Duodenal mucosa (tissue), 2 donors: Measurements from ENCODE around the gene PEDS1.
A peak's percentile ranks its signal among the peaks of the same experiment; 100 is the strongest.

ENCODE experiments used
- H3K27ac ChIP-seq: one replicate; pipeline ENCODE4 v1.7.0; 2013; ENCODE audit warnings: low read depth, low read length
- H3K27me3 ChIP-seq, 2 donors: one replicate each; pipeline ENCODE4 v1.7.0; 2013; ENCODE audit warnings: low read length in 2 of 2, control low read depth in 1 of 2; ENCODE audit not compliant: insufficient read depth in 2 of 2, control insufficient read depth in 1 of 2
- H3K36me3 ChIP-seq, 2 donors: one replicate each; pipeline ENCODE4 v1.7.0; 2013; ENCODE audit warnings: low read length in 2 of 2, control low read depth in 1 of 2; ENCODE audit not compliant: insufficient read depth in 2 of 2, control insufficient read depth in 1 of 2
- H3K4me1 ChIP-seq, 2 donors: one replicate each; pipeline ENCODE4 v1.7.0; 2013; ENCODE audit warnings: low read length in 2 of 2, control low read depth in 1 of 2; ENCODE audit not compliant: insufficient read depth in 2 of 2, control insufficient read depth in 1 of 2
- H3K4me3 ChIP-seq, 2 donors: one replicate each; pipeline ENCODE4 v1.7.0; 2013; ENCODE audit warnings: low read length in 2 of 2, low read depth in 1 of 2
- H3K9ac ChIP-seq, 2 donors: one replicate each; pipeline ENCODE4 v1.7.0; 2013; ENCODE audit warnings: low read length in 2 of 2, low read depth in 1 of 2
- H3K9me3 ChIP-seq, 2 donors: one replicate each; pipeline ENCODE4 v1.7.0; 2013; ENCODE audit warnings: low read length in 2 of 2, control low read depth in 1 of 2; ENCODE audit not compliant: control insufficient read depth in 1 of 2

Gene PEDS1

DNA sequence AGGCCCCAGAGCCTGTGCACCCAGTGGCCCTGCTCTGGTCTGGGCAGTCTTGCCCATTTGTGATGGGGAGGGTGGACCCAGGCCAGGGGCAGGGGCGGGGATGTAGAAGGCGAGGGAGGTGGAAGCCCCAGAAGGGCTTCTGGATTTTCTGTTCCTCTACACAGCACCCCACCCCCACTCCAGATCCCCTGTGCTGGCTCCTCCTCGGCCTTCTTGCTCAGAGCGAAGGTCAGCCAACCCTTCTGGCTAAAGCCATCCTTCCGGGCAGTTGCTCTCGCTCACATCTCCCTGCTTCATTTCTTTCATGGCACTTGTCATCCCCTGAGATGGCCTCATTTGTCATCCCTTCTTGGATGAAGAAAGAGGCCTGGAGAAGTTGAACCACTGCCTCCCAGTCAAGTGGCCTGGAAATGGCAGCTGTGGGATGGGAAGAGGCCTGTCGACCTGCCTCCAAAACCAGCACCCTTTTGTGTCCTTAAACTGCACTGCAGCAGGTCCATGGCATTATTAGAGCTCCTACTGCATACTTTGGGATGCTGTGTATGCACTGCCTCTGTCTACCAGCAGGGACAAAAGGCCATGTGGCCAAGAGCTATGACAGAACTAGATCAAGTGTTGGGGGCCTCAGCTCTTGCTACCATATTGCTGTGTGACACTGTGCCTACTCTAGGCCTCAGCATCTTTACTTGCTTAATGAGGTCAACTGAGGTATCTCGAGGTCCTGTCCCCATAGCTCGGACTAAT lies 19.9 kb downstream of the PEDS1 start:
- Histone ChIP-seq H3K4me1 (peaks cover 23 to 34% of the 10 kb centered on the region in 2 donors), H3K27ac (no peak overlapping the region), H3K9ac (no peak overlapping the region), H3K9me3 (no peaks in the 10 kb centered on the region), H3K36me3 (peaks cover 24 to 44% of the 10 kb centered on the region in 2 donors), H3K27me3 (no peaks in the 10 kb centered on the region), H3K4me3 (no peak overlapping the region)

DNA sequence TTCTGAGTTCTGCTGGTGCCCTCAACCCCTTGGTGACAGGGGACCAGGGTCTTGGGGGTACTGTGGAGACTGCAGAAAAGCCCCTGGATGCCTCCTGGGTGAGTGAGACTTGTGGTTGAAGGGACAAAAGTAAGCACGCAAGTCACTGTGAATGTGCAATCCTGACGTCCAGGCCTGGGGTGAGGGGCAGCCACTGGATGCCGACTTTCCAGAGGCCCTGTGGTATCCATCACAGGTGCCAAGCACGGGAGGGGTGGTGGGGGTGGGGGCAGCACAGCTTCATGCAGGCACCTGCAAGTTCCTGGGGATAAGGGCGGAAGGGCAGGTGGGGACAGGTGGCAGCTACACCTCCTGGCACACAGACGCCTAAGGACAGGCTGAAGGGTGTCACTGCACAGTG lies 20.5 kb downstream of the PEDS1 start:
- H3K9me3 ChIP-seq: no peaks in the 10 kb centered on the region
- H3K4me1 ChIP-seq: peaks cover 18 to 28% of the 10 kb centered on the region in 2 donors
- H3K4me3 ChIP-seq: no peak overlapping the region
- H3K27me3 ChIP-seq: no peaks in the 10 kb centered on the region
- H3K36me3 ChIP-seq: peaks cover 30 to 50% of the 10 kb centered on the region in 2 donors
- H3K27ac ChIP-seq: no peak overlapping the region
- no peak overlapping the region for H3K9ac ChIP-seq

DNA sequence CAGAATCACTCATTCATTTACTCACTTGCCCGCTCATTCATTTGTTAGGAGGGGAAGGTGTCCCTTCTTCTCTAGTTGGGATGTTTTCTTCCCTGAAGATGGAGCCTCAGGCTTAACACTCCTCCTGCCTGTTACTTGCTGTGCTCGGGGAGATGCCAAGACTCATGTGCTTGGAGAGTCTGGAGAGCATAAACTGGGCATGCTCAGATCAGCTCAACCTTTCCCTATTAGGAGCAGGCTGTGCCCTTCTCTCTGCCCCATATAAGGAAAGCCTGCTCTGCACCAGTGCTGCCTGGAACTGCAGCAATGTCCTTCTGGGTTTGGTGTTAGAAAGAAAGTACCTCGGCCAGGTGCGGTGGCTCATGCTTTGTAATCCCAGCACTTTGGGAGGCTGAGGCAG lies 22.5 kb downstream of the PEDS1 start:
- Histone ChIP-seq H3K36me3 (peaks cover 39 to 58% of the 10 kb centered on the region in 2 donors), H3K9me3 (no peaks in the 10 kb centered on the region), H3K4me3 (no peak overlapping the region), H3K27me3 (no peaks in the 10 kb centered on the region), H3K27ac (no peak overlapping the region), H3K4me1 (peaks cover 29 to 37% of the 10 kb centered on the region in 2 donors), H3K9ac (no peak overlapping the region)

DNA sequence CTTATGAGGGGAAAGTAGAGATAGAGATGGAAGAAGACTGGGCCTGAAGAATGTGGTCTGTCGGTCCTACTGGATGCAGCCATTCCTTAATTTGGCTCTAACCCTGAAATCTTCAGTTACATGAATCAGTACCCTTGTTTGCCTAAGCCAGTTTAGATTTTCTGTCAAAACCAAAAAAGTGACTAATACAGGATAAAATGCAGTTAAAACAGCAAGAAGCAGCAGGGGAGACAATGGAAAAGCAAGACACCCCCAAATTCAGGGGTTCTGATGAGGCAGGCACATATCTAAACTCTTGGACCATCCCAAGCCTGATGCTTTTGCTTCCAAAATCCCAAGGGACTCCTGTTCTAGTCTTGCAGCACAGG lies 23.2 kb downstream of the PEDS1 start:
- Histone ChIP-seq H3K36me3 (peaks cover 41 to 63% of the 10 kb centered on the region in 2 donors), H3K9ac (no peak overlapping the region), H3K4me3 (no peak overlapping the region), H3K27me3 (no peaks in the 10 kb centered on the region), H3K4me1 (peaks cover 30 to 37% of the 10 kb centered on the region in 2 donors), H3K9me3 (no peaks in the 10 kb centered on the region), H3K27ac (no peak overlapping the region)

DNA sequence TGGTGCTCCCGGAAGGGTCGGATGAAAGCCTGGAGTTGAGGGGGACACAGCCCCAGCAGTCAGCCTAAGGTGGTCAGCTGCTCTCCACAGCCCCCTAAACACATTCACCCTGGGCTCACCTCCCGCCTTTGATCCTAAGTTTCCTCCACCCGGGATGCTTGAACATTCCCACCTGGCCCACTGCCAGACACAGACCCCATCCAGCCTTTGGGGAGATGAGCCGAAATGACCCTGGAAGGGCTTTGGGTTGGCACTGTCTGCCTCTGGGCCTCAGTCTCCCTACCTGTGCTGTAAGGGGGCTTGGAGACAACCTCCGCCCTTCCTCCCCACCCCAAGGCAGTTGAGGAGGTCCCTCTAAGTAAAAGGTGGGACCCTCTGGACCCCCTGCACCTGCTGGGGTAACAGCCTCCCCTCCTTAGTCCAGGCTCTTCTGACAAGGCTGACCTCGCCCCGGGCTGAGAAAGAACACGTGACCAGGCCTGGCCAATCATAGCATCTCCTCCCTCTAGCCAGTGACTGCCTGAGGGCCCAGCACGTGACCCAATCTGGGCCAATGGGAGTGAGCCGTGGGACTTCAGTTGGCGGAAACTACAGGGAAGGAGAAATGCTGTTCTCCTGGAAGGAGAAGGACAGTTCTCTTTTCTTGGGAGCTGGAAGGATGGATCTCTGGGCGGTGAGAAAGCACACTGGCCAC lies 23.7 kb downstream of the PEDS1 start:
- Histone ChIP-seq H3K36me3 (peaks cover 42 to 68% of the 10 kb centered on the region in 2 donors), H3K27ac (no peak overlapping the region), H3K27me3 (no peaks in the 10 kb centered on the region), H3K9ac (no peak overlapping the region), H3K9me3 (no peaks in the 10 kb centered on the region), H3K4me1 (peaks cover 30 to 37% of the 10 kb centered on the region in 2 donors), H3K4me3 (no peak overlapping the region)

DNA sequence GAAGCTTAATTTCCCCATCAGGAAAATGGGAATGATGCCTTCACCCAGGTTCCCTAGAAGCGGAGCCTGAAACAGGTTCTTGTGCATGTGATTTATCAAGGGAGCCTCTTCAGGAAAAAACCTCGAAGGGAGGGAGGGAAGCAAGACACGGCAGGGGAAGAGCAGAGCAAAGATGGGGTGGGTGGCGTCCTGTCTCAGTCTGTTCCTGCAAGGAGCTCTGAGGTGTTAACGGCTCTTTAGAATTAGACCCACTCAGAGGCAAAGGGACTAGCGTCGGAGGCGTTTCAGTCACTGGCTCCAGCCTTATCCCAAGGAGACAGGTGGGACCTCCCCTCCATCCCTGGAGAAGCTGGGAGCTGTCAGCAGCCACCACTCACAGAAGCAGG lies 25.0 kb downstream of the PEDS1 start:
- peaks cover 24 to 32% of the 10 kb centered on the region in 2 donors for H3K4me1 ChIP-seq
- H3K27ac ChIP-seq: no peak overlapping the region
- no peak overlapping the region for H3K9ac ChIP-seq
- H3K9me3 ChIP-seq: no peaks in the 10 kb centered on the region
- H3K27me3 ChIP-seq: no peaks in the 10 kb centered on the region
- peaks cover 48 to 72% of the 10 kb centered on the region in 2 donors for H3K36me3 ChIP-seq
- no peak overlapping the region for H3K4me3 ChIP-seq

DNA sequence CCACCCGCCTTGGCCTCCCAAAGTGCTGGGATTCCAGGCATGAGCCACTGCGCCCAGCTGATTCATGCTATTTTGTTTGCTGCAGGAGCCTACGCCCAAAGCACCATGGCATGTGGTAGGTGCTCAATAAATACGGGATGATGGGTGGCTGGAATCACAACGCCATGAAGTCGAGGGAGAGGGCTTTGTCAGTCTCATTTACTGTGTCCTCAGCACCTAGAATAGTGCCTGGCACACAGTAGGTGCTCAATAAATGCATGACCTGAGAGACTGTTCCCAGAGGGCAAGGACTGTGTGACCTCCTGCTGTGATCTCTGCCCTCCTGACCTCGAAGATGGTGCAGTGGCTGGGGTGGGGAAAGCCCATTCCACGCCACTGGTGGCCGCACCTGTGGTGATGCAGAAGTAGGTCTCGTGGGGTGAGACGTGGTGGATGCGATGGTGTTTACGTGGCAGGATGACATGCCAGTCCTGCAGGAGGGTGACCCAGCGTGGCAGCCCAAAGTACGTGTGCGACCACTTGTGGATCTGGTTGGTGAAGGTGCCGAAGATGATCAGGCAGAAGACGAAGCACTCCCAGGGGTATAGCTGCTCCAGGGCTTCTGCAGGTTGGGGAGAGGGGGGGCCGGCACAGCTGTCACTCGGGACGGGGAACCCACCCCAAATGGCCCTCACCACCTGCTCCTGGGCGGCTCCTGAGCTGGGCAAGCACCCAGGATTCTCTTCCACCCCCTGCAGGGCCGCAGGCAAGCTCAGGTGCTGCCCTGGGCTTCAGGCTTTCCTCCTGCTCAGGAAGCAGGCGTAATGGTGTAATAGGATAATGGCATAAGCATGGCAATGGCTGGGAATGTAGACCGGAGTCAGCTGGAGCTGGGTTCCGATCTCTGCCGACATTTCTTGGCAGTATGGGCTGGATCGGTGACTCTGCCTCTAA lies 25.7 kb downstream of the PEDS1 start:
- no peaks in the 10 kb centered on the region for H3K9me3 ChIP-seq
- no peak overlapping the region for H3K4me3 ChIP-seq
- H3K27ac ChIP-seq: no peak overlapping the region
- H3K27me3 ChIP-seq: no peaks in the 10 kb centered on the region
- H3K4me1 ChIP-seq: peaks cover 18 to 25% of the 10 kb centered on the region in 2 donors
- H3K9ac ChIP-seq: no peak overlapping the region
- H3K36me3 ChIP-seq: peaks cover 45 to 75% of the 10 kb centered on the region in 2 donors

DNA sequence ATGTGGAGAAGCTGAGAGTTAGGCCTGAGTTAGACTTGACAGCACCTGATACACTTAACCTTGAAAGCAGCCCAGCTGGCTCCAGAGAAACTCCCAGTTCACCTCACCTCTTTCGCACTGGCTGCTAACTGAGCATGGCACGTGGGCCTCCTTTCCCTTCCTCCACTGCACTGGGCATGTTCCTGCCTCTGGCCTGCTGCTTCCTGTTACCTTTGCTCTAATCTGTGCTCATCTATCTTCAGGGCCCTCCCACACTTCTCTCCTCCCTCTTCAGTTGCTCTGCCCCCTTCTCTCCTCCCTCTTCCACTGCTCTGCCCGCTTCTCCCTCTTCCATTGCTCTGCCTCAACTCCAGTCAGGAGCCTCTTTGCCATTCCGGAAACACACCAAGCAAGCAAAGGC lies 26.9 kb downstream of the PEDS1 start:
- Histone ChIP-seq H3K9me3 (no peaks in the 10 kb centered on the region), H3K27me3 (no peaks in the 10 kb centered on the region), H3K36me3 (peaks cover 41 to 71% of the 10 kb centered on the region in 2 donors), H3K4me3 (no peak overlapping the region), H3K27ac (peak overlapping the region; percentile 5), H3K9ac (no peak overlapping the region), H3K4me1 (peaks cover 12 to 14% of the 10 kb centered on the region in 2 donors)

DNA sequence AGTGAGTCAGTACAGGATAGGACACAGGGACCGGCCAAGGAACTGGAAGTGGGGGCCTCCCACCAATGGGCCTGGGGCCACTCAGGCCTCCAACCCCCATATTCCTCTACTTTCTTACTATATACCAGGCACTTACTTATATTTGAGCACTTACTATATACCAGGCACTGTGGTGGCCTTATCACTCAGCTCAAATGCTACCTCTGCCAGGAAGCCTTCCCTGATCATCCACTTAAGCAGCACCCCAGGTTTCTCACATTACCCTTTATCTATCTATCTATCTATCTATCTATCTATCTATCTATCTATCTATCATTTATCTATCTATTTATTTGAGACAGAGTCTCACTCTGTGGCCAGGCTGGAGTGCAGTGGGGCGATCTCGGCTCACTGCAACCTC lies 28.2 kb downstream of the PEDS1 start:
- H3K27ac ChIP-seq: no peak overlapping the region
- peaks cover 35 to 63% of the 10 kb centered on the region in 2 donors for H3K36me3 ChIP-seq
- H3K4me1 ChIP-seq: peaks cover 17% of the 10 kb centered on the region in 2 donors

DNA sequence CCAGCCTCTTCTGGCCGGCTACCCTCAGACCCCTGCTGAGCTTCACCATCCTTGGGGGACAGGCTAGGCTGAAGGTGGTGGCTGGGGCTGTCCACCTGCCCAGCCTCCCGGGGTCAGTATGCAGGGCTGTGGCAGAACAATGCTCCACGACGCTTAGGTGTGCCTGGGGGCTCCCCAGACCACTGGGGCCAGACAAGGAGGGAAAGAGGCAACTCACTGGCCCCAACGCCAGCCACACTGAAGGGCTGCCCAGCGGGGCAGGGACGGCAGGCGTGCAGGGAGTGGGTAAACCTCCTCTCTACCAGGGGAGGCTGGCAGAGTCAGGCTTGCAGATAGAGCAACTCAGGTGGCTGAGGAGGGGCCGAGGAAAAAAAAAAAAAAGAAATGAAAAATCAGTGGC lies 29.0 kb downstream of the PEDS1 start:
- Histone ChIP-seq H3K9me3 (no peaks in the 10 kb centered on the region), H3K36me3 (peaks cover 31 to 55% of the 10 kb centered on the region in 2 donors), H3K9ac (no peak overlapping the region), H3K27ac (no peak overlapping the region), H3K27me3 (no peaks in the 10 kb centered on the region), H3K4me3 (no peak overlapping the region), H3K4me1 (peaks cover 17% of the 10 kb centered on the region in 2 donors)

More for the DNA sequence above, 28.2 kb downstream of the PEDS1 start:
- Histone ChIP-seq H3K9me3 (no peaks in the 10 kb centered on the region), H3K27me3 (no peaks in the 10 kb centered on the region), H3K4me3 (no peak overlapping the region), H3K9ac (no peak overlapping the region)
